Measurements from ENCODE around the gene CD8B2. TPM values are rescaled to one million over a fixed set of nuclear protein-coding genes. Genes with fewer than 3 reads are reported as not detected.

CD8B2 gene
- total and polyA plus RNA-seq, 10 of the 15 experiments (the other 5 are each of a cell fraction or from before 2014, with no cell fraction given), result 0.05 to 0.08 TPM; not detected in 8

- SMC1A ChIA-PET (ENCODE audit: uncharacterized antibody, unreplicated experiment), result no interaction called here
- no TSS peak for BruUV-seq (replicated peaks)
- CTCF ChIA-PET, result interaction anchor here (0.6 to 1.5 kb wide), 3 partner anchors 9 to 467 kb away, joined by 3 to 5 read pairs (median 3); no protein-coding TSS in a partner anchor
- WGBS (ENCODE audit: insufficient coverage, insufficient replicate concordance, low lambda C conversion rate, missing lambda C conversion rate), result 18% methylated on average over 6 of the region's 6 CpGs
- Histone ChIP-seq H3K4me2 (ENCODE audit: control insufficient read depth, insufficient read depth) (no peak overlapping the region), H3K36me3 (ENCODE audit: control insufficient read depth in 2 of 2, insufficient read depth in 2 of 2, low read length in 1 of 2) (no peaks in the 10 kb centered on the region), H3K27me3 (replicated peaks in 1 of 2; ENCODE audit: control insufficient read depth in 2 of 2, insufficient read depth in 2 of 2, low read length in 1 of 2) (no peaks in the 10 kb centered on the region), H3K27ac (ENCODE audit: control insufficient read depth, insufficient read depth) (no peak overlapping the region), H3K79me2 (ENCODE audit: control insufficient read depth, insufficient read depth, low read length) (no peaks in the 10 kb centered on the region), H4K20me1 (ENCODE audit: control insufficient read depth, insufficient read depth) (no peaks in the 10 kb centered on the region), H3K9ac (ENCODE audit: control insufficient read depth, insufficient read depth, low read length) (no peak overlapping the region), H3K4me3 (no peak overlapping the region), H3K9me3 (replicated peaks; ENCODE audit: control insufficient read depth, insufficient read depth, low read length) (no peaks in the 10 kb centered on the region), H3K4me1 (ENCODE audit: control insufficient read depth, insufficient read depth, low read length) (no peaks in the 10 kb centered on the region), H2AFZ (ENCODE audit: control insufficient read depth, low read depth, low read length) (no peak overlapping the region)
- TF ChIP-seq POLR2AphosphoS5 (IDR thresholded peaks at IDR 0.05; ENCODE audit: low read length), result no peak
- TF ChIP-seq NR2C1 (IDR thresholded peaks at IDR 0.05), result no peak
- no peak for TF ChIP-seq CBFB (IDR thresholded peaks at IDR 0.05; ENCODE audit: low read depth)
- no peak for TF ChIP-seq RAD51 (IDR thresholded peaks at IDR 0.05)
- no peak for TF ChIP-seq POLR2AphosphoS2 (IDR thresholded peaks at IDR 0.05; ENCODE audit: low read depth, low read length)
- no peak for TF ChIP-seq PAX8 (IDR thresholded peaks at IDR 0.05)
- DNase-seq (ENCODE audit: low read depth, low spot score) (no peak), FAIRE-seq (no peak), ATAC-seq (no peak)
- POLR2A ChIA-PET, result interaction anchor here (0.6 kb wide), 1 partner anchor 447 kb away, joined by 3 read pairs; no protein-coding TSS in a partner anchor
- in situ Hi-C loops (cut with MboI) (no loop called here), intact Hi-C loops (cut with micrococcal nuclease; ENCODE audit: unreplicated experiment) (no loop called here)
- RAD21 ChIA-PET (ENCODE audit: unreplicated experiment), result no interaction called here
Observed at GRCh38 chr2:106552921-106553320, 65.8 kb downstream of the CD8B2 start.

- intact Hi-C loops (cut with micrococcal nuclease; ENCODE audit: unreplicated experiment), result no loop called here
- no peak overlapping the region for H3K9ac ChIP-seq (ENCODE audit: control insufficient read depth, insufficient read depth, low read length)
- no peak overlapping the region for H3K4me3 ChIP-seq
- H3K4me1 ChIP-seq (ENCODE audit: control insufficient read depth, insufficient read depth, low read length), result no peaks in the 10 kb centered on the region
- H3K79me2 ChIP-seq (ENCODE audit: control insufficient read depth, insufficient read depth, low read length), result no peaks in the 10 kb centered on the region
- no peaks in the 10 kb centered on the region for H3K9me3 ChIP-seq (replicated peaks; ENCODE audit: control insufficient read depth, insufficient read depth, low read length)
- TF ChIP-seq CBFB (IDR thresholded peaks at IDR 0.05; ENCODE audit: low read depth), result no peak
- no peak for TF ChIP-seq SREBF1 (IDR thresholded peaks at IDR 0.05; ENCODE audit: low read length)
- TF ChIP-seq ESRRA (IDR thresholded peaks at IDR 0.05; ENCODE audit: low read length), result no peak
- TF ChIP-seq FOXK2 (IDR thresholded peaks at IDR 0.05), result no peak
- no peak for TF ChIP-seq WRNIP1 (IDR thresholded peaks at IDR 0.05; ENCODE audit: borderline replicate concordance, low read depth, low read length)
- TF ChIP-seq IRF3 (IDR thresholded peaks at IDR 0.05), result no peak
- TF ChIP-seq EP300 (IDR thresholded peaks at IDR 0.05; ENCODE audit: borderline replicate concordance in 1 of 2, control insufficient read depth in 1 of 2, low read depth in 2 of 2, low read length in 2 of 2), result no peak
- TF ChIP-seq ZNF687 (IDR thresholded peaks at IDR 0.05), result no peak
- no peak for DNase-seq (ENCODE audit: low read depth, low spot score)
- H3K27me3 ChIP-seq (replicated peaks in 1 of 2; ENCODE audit: control insufficient read depth in 2 of 2, insufficient read depth in 2 of 2, low read length in 1 of 2), result no peaks in the 10 kb centered on the region
- no peak overlapping the region for H3K27ac ChIP-seq (ENCODE audit: control insufficient read depth, insufficient read depth)
- H2AFZ ChIP-seq (ENCODE audit: control insufficient read depth, low read depth, low read length), result no peak overlapping the region
- ATAC-seq, result no peak
- H3K4me2 ChIP-seq (ENCODE audit: control insufficient read depth, insufficient read depth), result no peak overlapping the region
- no peaks in the 10 kb centered on the region for H4K20me1 ChIP-seq (ENCODE audit: control insufficient read depth, insufficient read depth)
- H3K36me3 ChIP-seq (ENCODE audit: control insufficient read depth in 2 of 2, insufficient read depth in 2 of 2, low read length in 1 of 2), result no peaks in the 10 kb centered on the region
- no peak for FAIRE-seq
- ChIA-PET POLR2A (interaction anchor here (0.6 kb wide), 1 partner anchor 447 kb away, joined by 3 read pairs; no protein-coding TSS in a partner anchor), CTCF (interaction anchor here (0.6 to 1.5 kb wide), 2 partner anchors 9 to 467 kb away, joined by 3 to 5 read pairs; no protein-coding TSS in a partner anchor), SMC1A (ENCODE audit: uncharacterized antibody, unreplicated experiment) (no interaction called here), RAD21 (ENCODE audit: unreplicated experiment) (no interaction called here)
- in situ Hi-C loops (cut with MboI), result no loop called here
- no TSS peak for BruUV-seq (replicated peaks)
- 49% methylated on average over 6 of the region's 6 CpGs for WGBS (ENCODE audit: insufficient coverage, insufficient replicate concordance, low lambda C conversion rate, missing lambda C conversion rate)
Observed at GRCh38 chr2:106553321-106553720, 66.2 kb downstream of the CD8B2 start.

Measured in GM12878 (cell line).